Hematopoietic multipotent progenitor cell treated with erythropoietin and hydrocortisone succinate and interleukin-3 and kit ligand, for 15 days (in vitro differentiated cells): ENCODE measurements around the gene B9D1.
"Not testable (repeated sequence)": the region's sequence is repeated elsewhere in the genome, so short reads cannot be mapped to it uniquely, and the experiment has no call there.

Experiments used
- DNase-seq: peaks from one replicate; pipeline ENCODE4 v3.0.0-alpha.2; 2015; ENCODE audit warnings: low spot score

Gene B9D1

GRCh38 chr17:19357761-19358160 is 4.8 kb downstream of the B9D1 start:
- no peak for DNase-seq

- DNase-seq, result no peak
Measured at GRCh38 chr17:19357351-19357750, 5.2 kb downstream of the B9D1 start.

- no peak for DNase-seq
Measured at GRCh38 chr17:19354748-19355147, 7.8 kb downstream of the B9D1 start.

- not testable (repeated sequence) for DNase-seq
Measured at GRCh38 chr17:19353401-19353800, 9.1 kb downstream of the B9D1 start.

- DNase-seq, result no peak
Measured at GRCh38 chr17:19348806-19349205, 13.7 kb downstream of the B9D1 start.

GRCh38 chr17:19348081-19348650 is 14.4 kb downstream of the B9D1 start:
- no peak for DNase-seq

GRCh38 chr17:19347323-19348080 is 15.0 kb downstream of the B9D1 start:
- no peak for DNase-seq

GRCh38 chr17:19346351-19347255 is 15.9 kb downstream of the B9D1 start:
- DNase-seq, result peak; percentile 69

GRCh38 chr17:19345486-19346350 is 16.8 kb downstream of the B9D1 start:
- DNase-seq, result no peak

- no peak for DNase-seq
Measured at GRCh38 chr17:19345067-19345460, 17.5 kb downstream of the B9D1 start.

- no peak for DNase-seq
Measured at GRCh38 chr17:19344311-19345066, 18.0 kb downstream of the B9D1 start.

- no peak for DNase-seq
Measured at GRCh38 chr17:19343671-19344151, 18.8 kb downstream of the B9D1 start.

- peak; percentile 73 for DNase-seq
Measured at GRCh38 chr17:19343256-19343630, 19.3 kb downstream of the B9D1 start.

- DNase-seq, result no peak
Measured at GRCh38 chr17:19342611-19343255, 19.8 kb downstream of the B9D1 start.

- DNase-seq, result peak; percentile 36
Measured at GRCh38 chr17:19341641-19342610, 20.6 kb downstream of the B9D1 start.

GRCh38 chr17:19341211-19341631 is 21.3 kb downstream of the B9D1 start:
- no peak for DNase-seq

GRCh38 chr17:19339341-19339815 is 23.1 kb downstream of the B9D1 start:
- DNase-seq, result no peak

GRCh38 chr17:19338031-19338990 is 24.2 kb downstream of the B9D1 start:
- DNase-seq, result peak; percentile 80
